ENCODE data around the gene GLI3. TPM values are rescaled to one million over a fixed set of nuclear protein-coding genes. Genes with fewer than 3 reads are reported as not detected.

Gene GLI3
- total RNA-seq, 2 donors from 2014 or later: 9.2 to 14.7 TPM

DNA sequence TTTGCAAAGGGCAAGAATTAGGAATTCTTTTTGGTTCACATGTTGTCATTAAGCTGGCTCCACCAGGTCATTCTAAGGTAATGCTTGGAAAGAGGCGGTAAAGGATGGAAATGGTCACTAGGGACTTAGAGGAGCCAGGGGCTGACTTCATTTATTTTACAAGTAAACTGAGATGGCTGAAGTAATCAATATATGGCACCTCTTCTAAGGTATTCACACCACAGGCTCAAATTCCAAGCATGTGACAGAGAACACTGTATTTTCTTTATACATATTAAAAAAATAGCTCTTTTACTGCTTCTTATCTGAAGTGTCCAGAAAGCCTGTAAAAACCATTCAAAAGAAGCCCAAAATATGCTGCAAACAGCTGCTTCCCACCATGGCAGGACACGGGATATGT, 239.0 kb downstream of the GLI3 start:
- H3K4me3 ChIP-seq: no peak overlapping the region
- DNase-seq (ENCODE audit: low spot score): no peak
- H3K36me3 ChIP-seq: no peaks in the 10 kb centered on the region
- 73% methylated on average over 2 of the region's 2 CpGs for WGBS
- H3K4me1 ChIP-seq (replicated peaks): no peaks in the 10 kb centered on the region
- H3K9me3 ChIP-seq: no peaks in the 10 kb centered on the region
- no peaks in the 10 kb centered on the region for H3K27me3 ChIP-seq (replicated peaks; ENCODE audit: insufficient read depth)
- no peak overlapping the region for H3K27ac ChIP-seq
- TF ChIP-seq, protein P1, sequence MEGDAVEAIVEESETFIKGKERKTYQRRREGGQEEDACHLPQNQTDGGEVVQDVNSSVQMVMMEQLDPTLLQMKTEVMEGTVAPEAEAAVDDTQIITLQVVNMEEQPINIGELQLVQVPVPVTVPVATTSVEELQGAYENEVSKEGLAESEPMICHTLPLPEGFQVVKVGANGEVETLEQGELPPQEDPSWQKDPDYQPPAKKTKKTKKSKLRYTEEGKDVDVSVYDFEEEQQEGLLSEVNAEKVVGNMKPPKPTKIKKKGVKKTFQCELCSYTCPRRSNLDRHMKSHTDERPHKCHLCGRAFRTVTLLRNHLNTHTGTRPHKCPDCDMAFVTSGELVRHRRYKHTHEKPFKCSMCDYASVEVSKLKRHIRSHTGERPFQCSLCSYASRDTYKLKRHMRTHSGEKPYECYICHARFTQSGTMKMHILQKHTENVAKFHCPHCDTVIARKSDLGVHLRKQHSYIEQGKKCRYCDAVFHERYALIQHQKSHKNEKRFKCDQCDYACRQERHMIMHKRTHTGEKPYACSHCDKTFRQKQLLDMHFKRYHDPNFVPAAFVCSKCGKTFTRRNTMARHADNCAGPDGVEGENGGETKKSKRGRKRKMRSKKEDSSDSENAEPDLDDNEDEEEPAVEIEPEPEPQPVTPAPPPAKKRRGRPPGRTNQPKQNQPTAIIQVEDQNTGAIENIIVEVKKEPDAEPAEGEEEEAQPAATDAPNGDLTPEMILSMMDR (IDR thresholded peaks at IDR 0.05): no peak
- TF ChIP-seq POLR2A (IDR thresholded peaks at IDR 0.05) (no peak), POLR2AphosphoS5 (IDR thresholded peaks at IDR 0.05) (no peak)
- intact Hi-C loops (cut with DNase I): no loop called here

DNA sequence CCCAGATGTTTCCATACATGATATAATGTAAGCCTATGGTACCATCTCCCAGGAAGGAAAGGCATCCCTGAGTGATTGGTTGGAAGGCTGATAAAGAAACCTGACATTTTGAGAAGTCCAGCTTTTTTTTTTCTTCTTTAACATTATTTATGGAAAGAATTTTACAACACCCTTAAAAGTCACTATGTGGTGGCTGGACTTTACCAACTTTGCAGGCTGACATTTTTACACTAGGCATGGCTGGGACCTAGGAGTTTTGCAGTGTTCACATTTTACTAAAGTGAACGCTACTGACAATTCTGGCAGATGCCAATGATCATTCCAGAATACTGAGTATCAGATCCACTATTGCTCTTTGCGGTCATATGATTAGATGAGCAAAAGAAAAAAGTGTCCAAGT, 239.9 kb downstream of the GLI3 start:
- intact Hi-C loops (cut with DNase I): no loop called here
- Histone ChIP-seq H3K4me1 (replicated peaks) (no peaks in the 10 kb centered on the region), H3K4me3 (no peak overlapping the region), H3K36me3 (no peaks in the 10 kb centered on the region), H3K27ac (no peak overlapping the region), H3K9me3 (no peaks in the 10 kb centered on the region), H3K27me3 (replicated peaks; ENCODE audit: insufficient read depth) (no peaks in the 10 kb centered on the region)
- TF ChIP-seq, protein P1 (IDR thresholded peaks at IDR 0.05): no peak
- TF ChIP-seq POLR2AphosphoS5 (IDR thresholded peaks at IDR 0.05) (no peak), POLR2A (IDR thresholded peaks at IDR 0.05) (no peak)
- no peak for DNase-seq (ENCODE audit: low spot score)
- WGBS: 90% methylated on average over 2 of the region's 2 CpGs

DNA sequence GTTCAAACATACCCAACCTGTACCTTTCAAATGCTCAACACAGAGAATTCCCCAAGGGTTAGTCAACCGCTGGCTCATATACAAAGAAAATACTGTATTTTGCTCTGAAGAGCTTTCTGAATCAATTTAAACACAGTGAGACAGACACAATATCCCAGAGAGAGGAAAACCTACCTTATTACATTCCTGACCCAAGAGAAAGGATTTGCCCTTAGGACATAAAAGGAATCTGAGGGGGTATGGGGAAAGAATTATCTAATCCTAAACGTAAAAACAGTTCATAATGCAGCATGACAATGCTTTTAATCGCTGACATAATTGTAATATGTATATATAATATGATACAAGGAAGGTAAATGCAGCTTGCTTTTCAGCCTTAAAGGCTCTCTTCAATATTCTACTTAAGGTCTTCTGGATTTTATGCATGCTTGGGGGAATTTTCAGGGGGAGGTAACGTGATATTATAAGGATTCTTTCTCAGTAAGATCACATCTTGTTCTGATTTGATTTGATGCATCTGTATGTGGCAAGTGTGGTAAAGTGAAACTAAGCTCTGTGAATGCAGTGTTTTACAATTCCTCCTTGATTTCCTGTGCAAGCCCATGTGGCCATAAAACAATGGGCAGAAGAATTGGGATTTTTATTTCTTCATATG, 240.5 kb downstream of the GLI3 start:
- no peaks in the 10 kb centered on the region for H3K4me1 ChIP-seq (replicated peaks)
- no peak overlapping the region for H3K27ac ChIP-seq
- 35% methylated on average over 4 of the region's 4 CpGs for WGBS
- no peak overlapping the region for H3K4me3 ChIP-seq
- intact Hi-C loops (cut with DNase I): no loop called here
- H3K9me3 ChIP-seq: no peaks in the 10 kb centered on the region
- no peak for DNase-seq (ENCODE audit: low spot score)
- no peaks in the 10 kb centered on the region for H3K27me3 ChIP-seq (replicated peaks; ENCODE audit: insufficient read depth)
- H3K36me3 ChIP-seq: no peaks in the 10 kb centered on the region
- TF ChIP-seq, protein P1 (IDR thresholded peaks at IDR 0.05): no peak
- TF ChIP-seq POLR2A (IDR thresholded peaks at IDR 0.05): no peak
- TF ChIP-seq POLR2AphosphoS5 (IDR thresholded peaks at IDR 0.05): no peak

DNA sequence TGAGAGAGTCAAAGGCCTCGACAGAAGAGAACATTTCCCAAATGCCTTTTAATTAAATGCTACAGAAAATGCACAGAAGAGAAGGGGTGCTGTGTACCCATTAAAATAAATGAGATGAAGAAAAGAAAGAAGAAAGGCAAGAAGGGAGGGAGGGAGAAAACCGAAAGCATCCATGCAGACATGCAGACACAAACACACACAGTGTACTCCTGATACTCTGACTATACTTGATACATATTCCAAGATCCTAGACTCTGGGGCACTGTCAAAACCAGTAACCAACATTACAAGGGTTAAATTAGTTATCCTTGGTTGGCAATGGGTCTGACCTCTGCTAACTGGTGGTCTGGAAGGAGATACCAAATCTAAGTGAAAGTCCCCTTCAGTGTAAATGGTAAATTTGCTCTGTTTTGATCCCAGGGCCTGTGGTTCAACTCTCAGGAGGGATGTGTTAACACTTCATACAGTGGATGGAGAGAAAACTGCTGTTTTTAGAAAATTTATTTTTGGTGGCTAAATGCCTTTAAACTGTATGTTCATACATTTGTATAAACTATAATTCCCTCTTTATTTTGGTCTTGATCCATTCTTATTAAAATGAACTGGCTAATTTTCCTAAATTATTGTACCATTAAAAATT, 241.3 kb downstream of the GLI3 start:
- Histone ChIP-seq H3K4me1 (replicated peaks) (no peaks in the 10 kb centered on the region), H3K4me3 (no peak overlapping the region), H3K9me3 (no peaks in the 10 kb centered on the region), H3K27ac (no peak overlapping the region), H3K27me3 (replicated peaks; ENCODE audit: insufficient read depth) (no peaks in the 10 kb centered on the region), H3K36me3 (no peaks in the 10 kb centered on the region)
- DNase-seq (ENCODE audit: low spot score): no peak
- intact Hi-C loops (cut with DNase I): no loop called here
- 77% methylated on average over 2 of the region's 2 CpGs for WGBS
- TF ChIP-seq POLR2AphosphoS5 (IDR thresholded peaks at IDR 0.05): no peak
- TF ChIP-seq, protein P1 (IDR thresholded peaks at IDR 0.05): no peak
- no peak for TF ChIP-seq POLR2A (IDR thresholded peaks at IDR 0.05)

DNA sequence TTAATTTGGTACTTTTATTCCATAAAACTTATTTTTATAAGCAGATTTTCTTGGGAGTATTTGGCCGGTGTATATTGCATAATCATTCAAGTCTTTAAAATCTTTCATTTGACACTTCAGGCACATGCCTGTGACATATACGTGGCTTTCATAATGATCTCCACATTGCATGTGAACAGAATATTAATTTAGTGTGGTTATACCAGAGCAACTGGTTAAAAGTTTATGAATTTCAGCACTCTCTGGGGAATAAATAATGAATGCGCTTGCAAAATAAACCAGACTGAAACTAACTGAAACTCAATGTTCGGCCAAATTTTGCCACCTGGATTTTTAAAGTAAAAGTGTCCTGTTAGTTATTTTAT, 242.3 kb downstream of the GLI3 start:
- H3K4me1 ChIP-seq (replicated peaks): no peaks in the 10 kb centered on the region
- no peak overlapping the region for H3K27ac ChIP-seq
- H3K9me3 ChIP-seq: no peaks in the 10 kb centered on the region
- no peak overlapping the region for H3K4me3 ChIP-seq
- whole genome bisulfite sequencing: 79% methylated on average over 4 of the region's 4 CpGs
- TF ChIP-seq, protein P1 (IDR thresholded peaks at IDR 0.05): no peak
- TF ChIP-seq POLR2AphosphoS5 (IDR thresholded peaks at IDR 0.05): no peak
- no peak for TF ChIP-seq POLR2A (IDR thresholded peaks at IDR 0.05)
- no peaks in the 10 kb centered on the region for H3K27me3 ChIP-seq (replicated peaks; ENCODE audit: insufficient read depth)
- DNase-seq (ENCODE audit: low spot score): no peak
- intact Hi-C loops (cut with DNase I): no loop called here
- no peaks in the 10 kb centered on the region for H3K36me3 ChIP-seq
